Osteoblast (primary cell): ENCODE measurements around the gene ZC3HAV1L. TPM values are rescaled to one million over a fixed set of nuclear protein-coding genes. Genes with fewer than 3 reads are reported as not detected.

Source experiments
- DNase-seq: peaks from one replicate; pipeline ENCODE4 v3.0.0; 2011; ENCODE audit warnings: low spot score, mixed read lengths; ENCODE audit not compliant: insufficient read length; ENCODE audit errors: missing footprints
- H2AFZ ChIP-seq: 2 replicates; pipeline ENCODE4 v1.6.0; 2011; ENCODE audit warnings: mild to moderate bottlenecking, low read length
- H3K27ac ChIP-seq: 2 replicates; pipeline ENCODE4 v1.5.1; 2011; ENCODE audit warnings: mild to moderate bottlenecking, low read depth, low read length, moderate library complexity
- H3K27me3 ChIP-seq: 2 replicates; pipeline ENCODE4 v1.6.0; 2012; ENCODE audit warnings: mild to moderate bottlenecking, control low read depth, inconsistent platforms, low read length, moderate library complexity; ENCODE audit not compliant: insufficient read depth
- H3K36me3 ChIP-seq: 2 replicates; pipeline ENCODE4 v1.5.1; 2011; ENCODE audit warnings: mild to moderate bottlenecking, low read length, control low read depth, moderate library complexity; ENCODE audit not compliant: insufficient read depth
- H3K4me1 ChIP-seq: 2 replicates; pipeline ENCODE4 v1.5.1; 2011; ENCODE audit warnings: mild to moderate bottlenecking, low read length, control low read depth, moderate library complexity; ENCODE audit not compliant: insufficient read depth
- H3K4me2 ChIP-seq: 2 replicates; pipeline ENCODE4 v1.6.0; 2011; ENCODE audit warnings: mild to moderate bottlenecking, low read length; ENCODE audit not compliant: insufficient read depth
- H3K4me3 ChIP-seq: fragments of 200-600 bp; sonication (generic); 3 replicates; pipeline ENCODE4 v1.5.1; 2012; ENCODE audit warnings: mild to moderate bottlenecking, low read length, inconsistent platforms; ENCODE audit not compliant: insufficient read depth
- H3K79me2 ChIP-seq: 2 replicates; pipeline ENCODE4 v1.6.0; 2012; ENCODE audit warnings: mild to moderate bottlenecking, low read length, control low read depth, inconsistent platforms; ENCODE audit not compliant: insufficient read depth
- H3K9me3 ChIP-seq: 2 replicates; pipeline ENCODE4 v1.5.1; 2011; ENCODE audit warnings: low read depth, low read length, control low read depth
- H4K20me1 ChIP-seq: 2 replicates; pipeline ENCODE4 v1.6.0; 2012; ENCODE audit warnings: mild to moderate bottlenecking, low read length, control low read depth; ENCODE audit not compliant: insufficient read depth
- total RNA-seq: library from RNA; depleted of rRNA; stranded (reverse); fragments of >200 nt; gene quantifications from 2 replicates; pipeline ENCODE4 v1.2.3, GENCODE V29; 2012
- TF ChIP-seq, protein P1 (sequence below): IDR thresholded peaks from 2 replicates; pipeline ENCODE4 v1.5.1; 2011; ENCODE audit warnings: mild to moderate bottlenecking, low read depth, low read length, moderate library complexity; ENCODE audit errors: extremely low read depth

ZC3HAV1L gene
- total RNA-seq, 1 donor: 17.4 TPM

DNA sequence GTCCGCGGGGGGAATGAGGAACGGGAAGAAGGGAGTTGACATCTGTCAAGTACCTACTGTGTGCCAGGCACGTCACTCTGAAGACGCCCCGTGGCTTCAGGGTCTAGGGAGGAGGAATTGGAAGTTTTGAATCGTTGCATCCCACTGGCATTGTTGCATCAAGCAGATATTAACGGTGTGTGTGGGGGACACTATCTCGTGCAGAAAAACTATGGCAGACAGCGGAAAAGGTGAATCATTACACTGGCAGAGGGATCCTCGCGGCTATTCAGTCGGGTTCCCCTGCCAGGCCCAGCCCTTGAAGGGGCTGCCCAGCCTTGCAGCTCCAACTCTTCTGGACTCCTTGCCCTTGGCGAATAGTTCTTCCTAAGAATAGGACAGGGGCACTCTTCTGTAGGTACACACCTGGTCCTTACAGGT, 53.6 kb downstream of the ZC3HAV1L start:
- H3K4me3 ChIP-seq: peak overlapping the region; percentile 75
- DNase-seq: no peak
- peaks cover 17% of the 10 kb centered on the region for H3K79me2 ChIP-seq
- H3K4me1 ChIP-seq: peaks cover 13% of the 10 kb centered on the region
- TF ChIP-seq, protein P1, sequence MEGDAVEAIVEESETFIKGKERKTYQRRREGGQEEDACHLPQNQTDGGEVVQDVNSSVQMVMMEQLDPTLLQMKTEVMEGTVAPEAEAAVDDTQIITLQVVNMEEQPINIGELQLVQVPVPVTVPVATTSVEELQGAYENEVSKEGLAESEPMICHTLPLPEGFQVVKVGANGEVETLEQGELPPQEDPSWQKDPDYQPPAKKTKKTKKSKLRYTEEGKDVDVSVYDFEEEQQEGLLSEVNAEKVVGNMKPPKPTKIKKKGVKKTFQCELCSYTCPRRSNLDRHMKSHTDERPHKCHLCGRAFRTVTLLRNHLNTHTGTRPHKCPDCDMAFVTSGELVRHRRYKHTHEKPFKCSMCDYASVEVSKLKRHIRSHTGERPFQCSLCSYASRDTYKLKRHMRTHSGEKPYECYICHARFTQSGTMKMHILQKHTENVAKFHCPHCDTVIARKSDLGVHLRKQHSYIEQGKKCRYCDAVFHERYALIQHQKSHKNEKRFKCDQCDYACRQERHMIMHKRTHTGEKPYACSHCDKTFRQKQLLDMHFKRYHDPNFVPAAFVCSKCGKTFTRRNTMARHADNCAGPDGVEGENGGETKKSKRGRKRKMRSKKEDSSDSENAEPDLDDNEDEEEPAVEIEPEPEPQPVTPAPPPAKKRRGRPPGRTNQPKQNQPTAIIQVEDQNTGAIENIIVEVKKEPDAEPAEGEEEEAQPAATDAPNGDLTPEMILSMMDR: no peak
- peak overlapping the region; percentile 86 for H2AFZ ChIP-seq
- H3K36me3 ChIP-seq: no peaks in the 10 kb centered on the region
- H4K20me1 ChIP-seq: peaks cover 15% of the 10 kb centered on the region
- no peaks in the 10 kb centered on the region for H3K27me3 ChIP-seq
- H3K9me3 ChIP-seq: no peaks in the 10 kb centered on the region
- peak overlapping the region; percentile 80 for H3K4me2 ChIP-seq
- no peak overlapping the region for H3K27ac ChIP-seq

GRCh38 chr7:138981332-138982203, 54.3 kb downstream of the ZC3HAV1L start, which contains the start of gene KIAA1549:
TSS of gene KIAA1549 (minus strand) at chr7:138981389. CDS start at chr7:138981269, 120 bp downstream.
- Histone ChIP-seq H3K4me3 (peak within 1 kb of the TSS; percentile 75), H4K20me1 (peaks cover 16% of the 10 kb centered on the region), H3K27ac (no peak within 1 kb of the TSS), H3K9me3 (no peaks in the 10 kb centered on the region), H3K4me2 (peak within 1 kb of the TSS; percentile 89), H3K79me2 (peaks cover 17% of the 10 kb centered on the region), H3K36me3 (no peaks in the 10 kb centered on the region), H3K4me1 (peaks cover 13% of the 10 kb centered on the region), H2AFZ (peak within 1 kb of the TSS; percentile 86), H3K27me3 (no peaks in the 10 kb centered on the region)
- TF ChIP-seq, protein P1: no peak
- peak; percentile 99 for DNase-seq

GRCh38 chr7:138980563-138981291, 55.1 kb downstream of the ZC3HAV1L start:
- Histone ChIP-seq H3K36me3 (no peaks in the 10 kb centered on the region), H4K20me1 (peaks cover 20% of the 10 kb centered on the region), H3K27ac (no peak overlapping the region), H3K9me3 (no peaks in the 10 kb centered on the region), H2AFZ (peak overlapping the region; percentile 86), H3K79me2 (peaks cover 17% of the 10 kb centered on the region), H3K4me2 (peak overlapping the region; percentile 89), H3K4me3 (peak overlapping the region; percentile 75), H3K27me3 (no peaks in the 10 kb centered on the region), H3K4me1 (peaks cover 9% of the 10 kb centered on the region)
- TF ChIP-seq, protein P1: no peak
- no peak for DNase-seq
